ENCODE results near the gene LRRC8B. TPM values are rescaled to one million over a fixed set of nuclear protein-coding genes. Genes with fewer than 3 reads are reported as not detected.

LRRC8B gene
- total and polyA plus RNA-seq, 11 donors = 0.91 to 10.4 (median 4.7) TPM

- WGBS, 4 donors = 18 to 20% (median 19%) methylated on average over 3 of the region's 3 CpGs
- intact Hi-C loops (cut with DNase I) = loop anchor here in 9 of 10 donors (1.0 to 10.0 kb wide), 11 partner anchors 114 to 512 kb away; partner anchors contain the start of gene ZNF326 (in 1 of the 9)
- peak in 3 of 4 donors; percentile 71 to 85 (median 80) for ATAC-seq
Measured at GRCh38 chr1:89483010-89483756, 41.4 kb upstream of the LRRC8B start.

GRCh38 chr1:89483757-89484077 is 40.9 kb upstream of the LRRC8B start:
- ATAC-seq = no peak
- TF ChIP-seq POLR2A (IDR thresholded peaks at IDR 0.05) (no peak), CTCF (IDR thresholded peaks at IDR 0.05) (no peak)

More at GRCh38 chr1:89483010-89483756, 41.4 kb upstream of the LRRC8B start:
- no peak overlapping the region for H3K4me3 ChIP-seq
- H3K9me3 ChIP-seq = peaks cover 0 to 10% (median 0%) of the 10 kb centered on the region in 12 donors
- peak; percentile 71 to 90 (median 80) for TF ChIP-seq CTCF (IDR thresholded peaks at IDR 0.05)
- TF ChIP-seq POLR2A (IDR thresholded peaks at IDR 0.05) = no peak
- no peak overlapping the region for H3K27ac ChIP-seq
- H3K4me1 ChIP-seq = no peaks in the 10 kb centered on the region
- H3K36me3 ChIP-seq = no peaks in the 10 kb centered on the region
- H3K27me3 ChIP-seq = no peaks in the 10 kb centered on the region
- peak; percentile 64 to 82 (median 76) for DNase-seq

GRCh38 chr1:89484092-89485038 is 40.3 kb upstream of the LRRC8B start:
- ATAC-seq (no peak), DNase-seq (no peak)
- Histone ChIP-seq H3K27me3 (no peaks in the 10 kb centered on the region), H3K27ac (no peak overlapping the region), H3K4me1 (peaks cover 0 to 7% (median 0%) of the 10 kb centered on the region in 12 donors), H3K4me3 (no peak overlapping the region), H3K9me3 (peaks cover 0 to 10% (median 0%) of the 10 kb centered on the region in 12 donors), H3K36me3 (no peaks in the 10 kb centered on the region)
- WGBS, 4 donors = 61 to 64% (median 64%) methylated on average over 3 of the region's 3 CpGs
- intact Hi-C loops (cut with DNase I) = loop anchor here in 9 of 10 donors (5.0 to 10.0 kb wide), 5 partner anchors 113 to 510 kb away; partner anchors contain the start of gene ZNF326 (in 1 of the 9)
- TF ChIP-seq CTCF (IDR thresholded peaks at IDR 0.05) = no peak
- no peak for TF ChIP-seq POLR2A (IDR thresholded peaks at IDR 0.05)

More at GRCh38 chr1:89483757-89484077, 40.9 kb upstream of the LRRC8B start:
- WGBS, 4 donors = 94 to 97% (median 96%) methylated on average over 1 of the region's 1 CpG
- Histone ChIP-seq H3K27ac (no peak overlapping the region), H3K9me3 (peaks cover 0 to 10% (median 0%) of the 10 kb centered on the region in 12 donors), H3K27me3 (no peaks in the 10 kb centered on the region), H3K4me1 (peaks cover 0 to 1% (median 0%) of the 10 kb centered on the region in 12 donors), H3K4me3 (no peak overlapping the region), H3K36me3 (no peaks in the 10 kb centered on the region)
- intact Hi-C loops (cut with DNase I) = loop anchor here in 9 of 10 donors (1.0 to 10.0 kb wide), 11 partner anchors 113 to 511 kb away; partner anchors contain the start of gene ZNF326 (in 1 of the 9)
- DNase-seq = no peak
